ENCODE measurements around the gene ZNRF3. TPM values are rescaled to one million over a fixed set of nuclear protein-coding genes. Genes with fewer than 3 reads are reported as not detected.
A peak's percentile ranks its signal among the peaks of the same experiment; 100 is the strongest.

Gene ZNRF3
- polyA plus RNA-seq, 1 donor (not counting 4 experiments of a cell fraction or from before 2014, with no cell fraction given) = 2.6 TPM

- Histone ChIP-seq H3K27me3 (ENCODE audit: control insufficient read depth, extremely low read depth, insufficient read depth, low read length) (no peaks in the 10 kb centered on the region), H2AFZ (ENCODE audit: control insufficient read depth, low read length) (no peak overlapping the region), H3K36me3 (ENCODE audit: control insufficient read depth in 2 of 2, extremely low read depth in 1 of 2, insufficient read depth in 2 of 2, low read length in 2 of 2) (no peaks in the 10 kb centered on the region), H3K4me2 (ENCODE audit: control insufficient read depth, extremely low read depth, insufficient read depth, low read depth, low read length) (no peak overlapping the region), H3K9me3 (ENCODE audit: control insufficient read depth, low read depth, low read length) (no peaks in the 10 kb centered on the region), H4K20me1 (ENCODE audit: control insufficient read depth, extremely low read depth, insufficient read depth, low read length) (peaks cover 3% of the 10 kb centered on the region), H3K27ac (ENCODE audit: control insufficient read depth, insufficient read depth, low read length) (no peak overlapping the region), H3K4me3 (ENCODE audit: control insufficient read depth in 2 of 3, extremely low read depth in 1 of 3, insufficient read depth in 2 of 3, low read depth in 1 of 3, low read length in 3 of 3) (no peak overlapping the region), H3K4me1 (ENCODE audit: control insufficient read depth, extremely low read depth, insufficient read depth, low read length) (peaks cover 31% of the 10 kb centered on the region), H3K79me2 (ENCODE audit: control insufficient read depth, insufficient read depth, low read length) (peaks cover 10% of the 10 kb centered on the region), H3K9ac (ENCODE audit: control insufficient read depth, extremely low read depth, insufficient read depth, low read length) (no peak overlapping the region), H3K9me1 (ENCODE audit: control insufficient read depth, extremely low read depth, insufficient read depth, low read length) (no peaks in the 10 kb centered on the region)
- peak; percentile 9 for FAIRE-seq
- TF ChIP-seq CTCF (optimal IDR thresholded peaks at IDR 0.05 in 1 of 3, IDR thresholded peaks at IDR 0.05 in 1 of 3, conservative IDR thresholded peaks at IDR 0.05 in 1 of 3; ENCODE audit: extremely low read depth in 1 of 3, insufficient read depth in 2 of 3, low read length in 3 of 3) (no peak), EZH2 (IDR thresholded peaks at IDR 0.05; ENCODE audit: low read length) (no peak)
- dilution Hi-C loops (cut with MboI; ENCODE audit: extremely low pct_ligation_motif_present, low sequenced_read_pairs) = no loop called here
- DNase-seq (ENCODE audit: low read depth, low spot score) = no peak
Measured at GRCh38 chr22:28921585-28921879, 38.2 kb downstream of the ZNRF3 start.

GRCh38 chr22:28922540-28923244 lies 39.3 kb downstream of the ZNRF3 start:
- dilution Hi-C loops (cut with MboI; ENCODE audit: extremely low pct_ligation_motif_present, low sequenced_read_pairs) = no loop called here
- H3K9me3 ChIP-seq (ENCODE audit: control insufficient read depth, low read depth, low read length) = no peaks in the 10 kb centered on the region
- H3K27ac ChIP-seq (ENCODE audit: control insufficient read depth, insufficient read depth, low read length) = no peak overlapping the region
- H3K4me2 ChIP-seq (ENCODE audit: control insufficient read depth, extremely low read depth, insufficient read depth, low read depth, low read length) = no peak overlapping the region
- peaks cover 3% of the 10 kb centered on the region for H4K20me1 ChIP-seq (ENCODE audit: control insufficient read depth, extremely low read depth, insufficient read depth, low read length)
- H3K36me3 ChIP-seq (ENCODE audit: control insufficient read depth in 2 of 2, extremely low read depth in 1 of 2, insufficient read depth in 2 of 2, low read length in 2 of 2) = no peaks in the 10 kb centered on the region
- no peak overlapping the region for H2AFZ ChIP-seq (ENCODE audit: control insufficient read depth, low read length)
- FAIRE-seq = no peak
- no peaks in the 10 kb centered on the region for H3K9me1 ChIP-seq (ENCODE audit: control insufficient read depth, extremely low read depth, insufficient read depth, low read length)
- no peaks in the 10 kb centered on the region for H3K27me3 ChIP-seq (ENCODE audit: control insufficient read depth, extremely low read depth, insufficient read depth, low read length)
- no peak for TF ChIP-seq CTCF (optimal IDR thresholded peaks at IDR 0.05 in 1 of 3, IDR thresholded peaks at IDR 0.05 in 1 of 3, conservative IDR thresholded peaks at IDR 0.05 in 1 of 3; ENCODE audit: extremely low read depth in 1 of 3, insufficient read depth in 2 of 3, low read length in 3 of 3)
- TF ChIP-seq EZH2 (IDR thresholded peaks at IDR 0.05; ENCODE audit: low read length) = no peak
- no peak for DNase-seq (ENCODE audit: low read depth, low spot score)
- peaks cover 8% of the 10 kb centered on the region for H3K79me2 ChIP-seq (ENCODE audit: control insufficient read depth, insufficient read depth, low read length)
- H3K4me1 ChIP-seq (ENCODE audit: control insufficient read depth, extremely low read depth, insufficient read depth, low read length) = peaks cover 31% of the 10 kb centered on the region
- H3K9ac ChIP-seq (ENCODE audit: control insufficient read depth, extremely low read depth, insufficient read depth, low read length) = no peak overlapping the region
- no peak overlapping the region for H3K4me3 ChIP-seq (ENCODE audit: control insufficient read depth in 2 of 3, extremely low read depth in 1 of 3, insufficient read depth in 2 of 3, low read depth in 1 of 3, low read length in 3 of 3)
